ENCODE results near the gene TSPAN5.

The TSPAN5 gene

DNA sequence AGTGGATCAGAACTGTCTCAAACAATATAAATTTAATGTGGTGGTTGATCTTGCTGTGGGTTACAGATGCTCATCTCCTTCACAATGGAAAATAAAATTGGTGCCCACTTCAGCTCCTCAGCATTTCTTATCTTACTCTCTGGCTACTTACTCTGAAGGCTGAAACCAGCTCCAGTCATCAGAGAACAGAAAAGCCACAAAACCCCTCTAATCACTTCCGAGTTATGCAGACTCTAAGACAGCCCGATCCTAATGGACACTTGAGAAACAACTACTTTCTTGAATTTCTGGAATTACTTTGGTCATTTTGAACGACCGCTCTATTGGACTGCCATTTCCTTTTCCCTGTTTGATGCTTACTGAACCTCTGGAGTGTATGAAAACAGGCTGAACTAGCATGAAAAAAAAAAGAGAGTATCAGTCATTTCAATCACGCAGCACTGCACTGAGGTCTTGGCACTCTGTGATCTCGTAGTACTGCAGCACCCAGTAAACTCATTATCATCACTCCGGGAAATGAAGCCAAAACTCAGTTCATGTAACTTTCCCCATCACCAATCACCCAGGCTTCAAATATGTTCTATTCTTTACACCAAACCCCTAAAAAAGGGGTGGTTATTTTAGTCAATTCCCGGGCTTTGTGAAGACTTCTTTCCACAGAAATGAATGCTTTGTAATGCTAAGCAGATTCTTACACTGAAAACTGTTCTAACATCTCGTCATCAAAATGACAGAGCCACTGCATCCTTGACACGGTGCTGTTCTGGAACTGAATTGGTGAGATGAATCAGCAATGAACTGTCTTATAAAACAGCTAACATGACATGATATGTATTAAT, 54.5 kb downstream of the TSPAN5 start:
- H3K4me3 ChIP-seq (ENCODE audit: low read depth, low read length): no peak overlapping the region
- DNase-seq (ENCODE audit: low read depth): peak; percentile 18
- TF ChIP-seq CTCF (IDR thresholded peaks at IDR 0.05; ENCODE audit: insufficient read depth, low read depth, low read length, missing control alignments): no peak

DNA sequence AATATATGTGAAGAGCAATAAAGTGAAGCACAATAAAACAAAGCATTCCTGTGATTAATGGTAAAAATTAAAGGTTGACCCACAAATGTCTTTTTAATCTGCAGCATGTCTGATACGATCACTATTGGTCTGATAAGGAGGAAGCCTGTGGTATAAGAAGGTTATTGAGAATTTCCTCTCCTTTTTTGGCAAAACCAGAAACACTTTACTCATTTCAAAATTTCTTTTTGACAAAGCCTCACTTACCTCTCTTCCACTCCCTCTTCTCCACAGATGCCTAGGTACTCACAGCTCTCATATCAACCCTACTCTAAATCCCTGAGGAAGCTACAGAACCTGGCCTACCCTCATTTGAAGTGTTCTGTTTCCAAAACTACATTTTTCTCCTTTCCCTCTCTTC, 56.1 kb downstream of the TSPAN5 start:
- no peak for DNase-seq (ENCODE audit: low read depth)
- TF ChIP-seq CTCF (IDR thresholded peaks at IDR 0.05; ENCODE audit: insufficient read depth, low read depth, low read length, missing control alignments): no peak
- H3K4me3 ChIP-seq (ENCODE audit: low read depth, low read length): no peak overlapping the region

GRCh38 chr4:98601708-98602107, 56.7 kb downstream of the TSPAN5 start:
- TF ChIP-seq CTCF (IDR thresholded peaks at IDR 0.05; ENCODE audit: insufficient read depth, low read depth, low read length, missing control alignments): no peak
- DNase-seq (ENCODE audit: low read depth): no peak
- H3K4me3 ChIP-seq (ENCODE audit: low read depth, low read length): no peak overlapping the region

GRCh38 chr4:98599617-98600205, 58.7 kb downstream of the TSPAN5 start:
- H3K4me3 ChIP-seq (ENCODE audit: low read depth, low read length): no peak overlapping the region
- DNase-seq (ENCODE audit: low read depth): no peak
- TF ChIP-seq CTCF (IDR thresholded peaks at IDR 0.05; ENCODE audit: insufficient read depth, low read depth, low read length, missing control alignments): no peak

DNA sequence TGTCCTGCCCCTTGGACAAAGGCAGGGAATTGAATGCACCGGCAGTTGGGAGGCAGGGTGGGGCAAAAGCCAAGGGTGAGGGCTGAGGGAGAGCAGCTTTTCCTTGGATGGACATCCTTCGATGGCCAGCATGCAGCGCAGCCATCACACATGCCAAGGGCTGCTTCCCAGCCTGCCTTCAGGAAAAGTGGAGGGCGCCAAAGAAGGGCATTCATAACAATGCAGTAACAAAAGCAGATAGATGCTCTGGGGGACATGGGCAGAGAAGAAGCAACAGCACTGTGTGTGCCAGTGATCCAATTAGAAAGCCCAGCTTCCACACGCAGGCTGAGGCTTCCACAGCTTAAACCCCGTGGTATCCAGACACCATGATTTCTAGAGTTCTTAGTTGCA, 71.5 kb downstream of the TSPAN5 start:
- no peak for DNase-seq (ENCODE audit: low read depth)
- TF ChIP-seq CTCF (IDR thresholded peaks at IDR 0.05; ENCODE audit: insufficient read depth, low read depth, low read length, missing control alignments): no peak
- H3K4me3 ChIP-seq (ENCODE audit: low read depth, low read length): no peak overlapping the region

DNA sequence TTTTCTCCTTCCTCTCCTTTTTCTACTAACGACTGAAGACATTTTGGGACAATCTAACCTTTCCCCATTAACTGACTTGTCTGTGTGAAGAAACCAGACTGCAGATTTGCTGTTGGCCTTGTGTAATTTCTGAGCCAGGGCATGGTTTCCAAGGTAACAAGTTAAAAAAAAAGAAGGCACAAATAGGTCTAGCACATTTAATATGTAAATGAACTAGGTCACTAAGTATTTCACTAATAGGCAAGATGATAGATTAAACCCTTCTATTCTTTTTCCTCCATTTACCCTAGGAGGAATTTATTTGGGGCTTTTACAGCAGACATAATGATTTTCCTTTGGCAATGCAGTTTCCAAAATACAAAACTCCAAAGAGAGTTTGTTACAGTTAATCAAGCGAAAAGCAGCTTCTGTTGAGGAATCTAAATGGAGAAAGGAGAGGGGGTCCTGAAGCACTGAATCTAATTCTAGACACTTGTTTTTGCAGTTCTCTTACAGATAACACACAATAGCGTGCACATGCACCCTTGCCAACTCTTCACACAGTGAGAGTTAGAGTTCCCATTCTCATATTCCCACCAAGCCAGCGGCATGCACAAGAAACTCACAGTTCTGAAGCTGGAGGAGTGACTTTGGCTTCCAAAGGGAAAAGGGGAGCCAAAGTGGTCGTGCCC, 72.0 kb downstream of the TSPAN5 start:
- no peak overlapping the region for H3K4me3 ChIP-seq (ENCODE audit: low read depth, low read length)
- TF ChIP-seq CTCF (IDR thresholded peaks at IDR 0.05; ENCODE audit: insufficient read depth, low read depth, low read length, missing control alignments): no peak
- no peak for DNase-seq (ENCODE audit: low read depth)

Data from GM12865 (cell line).